GM19372 (cell line): ENCODE data around the gene MFAP2.
"Not testable (repeated sequence)": the region's sequence is repeated elsewhere in the genome, so short reads cannot be mapped to it uniquely, and the experiment has no call there.

Experiments used
- ATAC-seq: cut with Tn5 transposase; IDR thresholded peaks from one replicate; pipeline ENCODE4 v1.9.1; 2021; ENCODE audit warnings: mild to moderate bottlenecking, low read depth, moderate library complexity; ENCODE audit not compliant: unreplicated experiment

The MFAP2 gene

GRCh38 chr1:16965486-16966067, 14.8 kb downstream of the MFAP2 start:
- no peak for ATAC-seq

- ATAC-seq: not testable (repeated sequence)
Observed at GRCh38 chr1:16964169-16964568, 16.3 kb downstream of the MFAP2 start.

- peak; percentile 15 for ATAC-seq
Observed at GRCh38 chr1:16961297-16962133, 18.9 kb downstream of the MFAP2 start.

GRCh38 chr1:16960560-16961296, 19.7 kb downstream of the MFAP2 start:
- ATAC-seq: peak; percentile 68

- ATAC-seq: no peak
Observed at GRCh38 chr1:16958475-16958874, 21.9 kb downstream of the MFAP2 start.

GRCh38 chr1:16957731-16958130, 22.7 kb downstream of the MFAP2 start:
- ATAC-seq: no peak

- no peak for ATAC-seq
Observed at GRCh38 chr1:16956775-16957174, 23.6 kb downstream of the MFAP2 start.

- ATAC-seq: no peak
Observed at GRCh38 chr1:16955186-16955585, 25.2 kb downstream of the MFAP2 start.

GRCh38 chr1:16954579-16954978, 25.8 kb downstream of the MFAP2 start:
- ATAC-seq: no peak

- not testable (repeated sequence) for ATAC-seq
Observed at GRCh38 chr1:16952376-16952775, 28.0 kb downstream of the MFAP2 start.

GRCh38 chr1:16949026-16949425, 31.4 kb downstream of the MFAP2 start:
- not testable (repeated sequence) for ATAC-seq

- not testable (repeated sequence) for ATAC-seq
Observed at GRCh38 chr1:16948282-16948891, 32.0 kb downstream of the MFAP2 start.

GRCh38 chr1:16946646-16947045, 33.8 kb downstream of the MFAP2 start:
- no peak for ATAC-seq

GRCh38 chr1:16946185-16946584, 34.2 kb downstream of the MFAP2 start:
- ATAC-seq: not testable (repeated sequence)

GRCh38 chr1:16945512-16945911, 34.9 kb downstream of the MFAP2 start:
- not testable (repeated sequence) for ATAC-seq

- no peak for ATAC-seq
Observed at GRCh38 chr1:16944038-16944437, 36.4 kb downstream of the MFAP2 start.

- ATAC-seq: not testable (repeated sequence)
Observed at GRCh38 chr1:16939386-16940180, 40.8 kb downstream of the MFAP2 start.

GRCh38 chr1:16938351-16939321, 41.8 kb downstream of the MFAP2 start:
- no peak for ATAC-seq

GRCh38 chr1:16936580-16936979, 43.8 kb downstream of the MFAP2 start:
- not testable (repeated sequence) for ATAC-seq
